MCF 10A (cell line): ENCODE results near the gene C20orf202. TPM values are rescaled to one million over a fixed set of nuclear protein-coding genes. Genes with fewer than 3 reads are reported as not detected.

Experiments
- BruUV-seq: library from RNA; stranded (reverse); fragments of 400-500 nt; replicated peaks from 2 replicates; lab custom pipeline; 2021; lab: Mats Ljungman, UMichigan
- CTCF ChIA-PET: fragments of 300-600 bp; sonication (Branson Sonifier 250); formaldehyde crosslinking; extraction: SDS; loops from one replicate; lab custom pipeline; 2021; ENCODE audit warnings: antibody characterized with exemption, inconsistent platforms; lab: Yijun Ruan, JAX
- POLR2A ChIA-PET: fragments of 300-600, 350-650 bp; sonication (Branson Sonifier 250); formaldehyde crosslinking; extraction: SDS; loops from one replicate; lab custom pipeline; 2020; ENCODE audit warnings: antibody characterized with exemption, inconsistent platforms; lab: Yijun Ruan, JAX
- DNase-seq: peaks from one replicate; pipeline ENCODE4 v3.0.0-alpha.2; 2018; ENCODE audit not compliant: unreplicated experiment
- H3K27ac Mint-ChIP-seq: one replicate; pipeline ENCODE4 v1.8.0; 2022; ENCODE audit warnings: mild to moderate bottlenecking, low read depth, mixed read lengths; ENCODE audit not compliant: unreplicated experiment
- H3K27me3 Mint-ChIP-seq: one replicate; pipeline ENCODE4 v1.8.0; 2022; ENCODE audit warnings: mixed read lengths; ENCODE audit not compliant: insufficient read depth, unreplicated experiment
- H3K36me3 Mint-ChIP-seq: one replicate; pipeline ENCODE4 v1.8.0; 2022; ENCODE audit warnings: mild to moderate bottlenecking, moderate library complexity, mixed read lengths; ENCODE audit not compliant: insufficient read depth, unreplicated experiment
- H3K4me1 Mint-ChIP-seq: one replicate; pipeline ENCODE4 v1.8.0; 2022; ENCODE audit warnings: mixed read lengths; ENCODE audit not compliant: insufficient read depth, unreplicated experiment
- H3K4me3 Mint-ChIP-seq: one replicate; pipeline ENCODE4 v1.8.0; 2022; ENCODE audit warnings: mild to moderate bottlenecking, moderate library complexity, mixed read lengths; ENCODE audit not compliant: unreplicated experiment
- H3K9me3 Mint-ChIP-seq: one replicate; pipeline ENCODE4 v1.8.0; 2022; ENCODE audit warnings: mixed read lengths; ENCODE audit not compliant: unreplicated experiment
- intact Hi-C: fragments of 100-400 bp; cut with micrococcal nuclease; formaldehyde crosslinking; loops from 2 replicates; pipeline ENCODE4 v1.14.1; 2022
- total RNA-seq: library from RNA; stranded (reverse); gene quantifications from 2 replicates; pipeline ENCODE4 v1.2.3, GENCODE V29; 2022
- TF ChIP-seq, protein P1 (sequence below): fragments of 200-600 bp; IDR thresholded peaks from one replicate; pipeline ENCODE4 v1.8.0; 2022; ENCODE audit warnings: antibody characterized with exemption, mild to moderate bottlenecking; ENCODE audit not compliant: unreplicated experiment

The C20orf202 gene
- total RNA-seq, 1 experiment from 2014 or later = not detected

DNA sequence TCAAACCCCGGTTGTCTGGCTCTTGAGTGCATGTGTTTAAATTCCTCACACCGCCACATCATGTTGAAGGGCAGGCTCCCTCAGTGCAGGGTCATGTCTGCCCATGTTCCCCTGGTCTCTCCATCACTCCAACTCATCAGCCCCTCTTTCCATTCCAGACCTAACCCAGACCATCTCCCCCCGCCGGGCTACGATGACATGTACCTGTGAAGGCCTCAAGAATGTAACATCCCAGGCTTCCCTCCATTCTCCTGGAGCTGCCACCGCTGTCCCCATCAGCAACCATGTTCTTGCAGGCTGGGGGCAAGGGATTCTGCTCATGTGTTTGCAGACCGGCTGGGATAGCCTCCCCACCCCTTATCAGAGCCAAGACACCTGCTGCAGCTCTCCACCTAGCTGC is 38.4 kb upstream of the C20orf202 start:
- TF ChIP-seq, protein P1, sequence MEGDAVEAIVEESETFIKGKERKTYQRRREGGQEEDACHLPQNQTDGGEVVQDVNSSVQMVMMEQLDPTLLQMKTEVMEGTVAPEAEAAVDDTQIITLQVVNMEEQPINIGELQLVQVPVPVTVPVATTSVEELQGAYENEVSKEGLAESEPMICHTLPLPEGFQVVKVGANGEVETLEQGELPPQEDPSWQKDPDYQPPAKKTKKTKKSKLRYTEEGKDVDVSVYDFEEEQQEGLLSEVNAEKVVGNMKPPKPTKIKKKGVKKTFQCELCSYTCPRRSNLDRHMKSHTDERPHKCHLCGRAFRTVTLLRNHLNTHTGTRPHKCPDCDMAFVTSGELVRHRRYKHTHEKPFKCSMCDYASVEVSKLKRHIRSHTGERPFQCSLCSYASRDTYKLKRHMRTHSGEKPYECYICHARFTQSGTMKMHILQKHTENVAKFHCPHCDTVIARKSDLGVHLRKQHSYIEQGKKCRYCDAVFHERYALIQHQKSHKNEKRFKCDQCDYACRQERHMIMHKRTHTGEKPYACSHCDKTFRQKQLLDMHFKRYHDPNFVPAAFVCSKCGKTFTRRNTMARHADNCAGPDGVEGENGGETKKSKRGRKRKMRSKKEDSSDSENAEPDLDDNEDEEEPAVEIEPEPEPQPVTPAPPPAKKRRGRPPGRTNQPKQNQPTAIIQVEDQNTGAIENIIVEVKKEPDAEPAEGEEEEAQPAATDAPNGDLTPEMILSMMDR = no peak
- Mint-ChIP-seq H3K4me1 (no peaks in the 10 kb centered on the region), H3K27me3 (no peaks in the 10 kb centered on the region), H3K4me3 (no peak overlapping the region), H3K36me3 (peaks cover 79% of the 10 kb centered on the region), H3K9me3 (no peaks in the 10 kb centered on the region), H3K27ac (no peak overlapping the region)
- ChIA-PET CTCF (interaction anchor here (1.0 to 1.6 kb wide), 2 partner anchors 48 to 65 kb away, joined by 3 to 7 read pairs; no protein-coding TSS in a partner anchor), POLR2A (interaction anchor here (0.6 to 1.5 kb wide), 3 partner anchors 11 to 18 kb away, joined by 3 to 4 read pairs (median 3); no protein-coding TSS in a partner anchor)
- DNase-seq = no peak
- BruUV-seq = TSS peak; percentile 74
- intact Hi-C loops = no loop called here

DNA sequence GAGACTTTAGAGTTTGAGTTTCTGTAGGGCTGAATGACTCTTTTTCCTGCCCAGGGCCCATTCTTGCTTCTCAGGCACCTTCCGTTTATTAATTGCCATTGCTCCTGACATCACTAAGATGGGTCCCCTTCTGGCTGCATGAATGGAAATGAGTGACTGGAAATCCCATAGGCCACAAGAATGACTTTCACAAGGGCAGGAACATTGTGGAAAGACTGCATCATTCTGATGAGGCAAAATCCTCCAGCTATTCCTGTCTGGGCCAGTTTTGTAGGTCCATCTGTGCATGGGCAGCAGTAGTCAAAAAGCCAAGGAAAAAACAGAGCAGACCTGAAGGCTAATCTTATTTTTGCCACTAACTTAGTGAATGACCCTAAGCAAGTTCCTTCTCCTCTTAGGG is 37.7 kb upstream of the C20orf202 start:
- ChIA-PET POLR2A (interaction anchor here (1.1 to 1.5 kb wide), 2 partner anchors 15 to 19 kb away, joined by 3 to 4 read pairs; no protein-coding TSS in a partner anchor), CTCF (interaction anchor here (1.6 kb wide), 1 partner anchor 47 kb away, joined by 7 read pairs; no protein-coding TSS in a partner anchor)
- Mint-ChIP-seq H3K4me1 (no peaks in the 10 kb centered on the region), H3K27ac (no peak overlapping the region), H3K4me3 (no peak overlapping the region), H3K9me3 (no peaks in the 10 kb centered on the region), H3K27me3 (no peaks in the 10 kb centered on the region), H3K36me3 (peaks cover 79% of the 10 kb centered on the region)
- BruUV-seq = no TSS peak
- intact Hi-C loops = no loop called here
- TF ChIP-seq, protein P1 = no peak
- no peak for DNase-seq

DNA sequence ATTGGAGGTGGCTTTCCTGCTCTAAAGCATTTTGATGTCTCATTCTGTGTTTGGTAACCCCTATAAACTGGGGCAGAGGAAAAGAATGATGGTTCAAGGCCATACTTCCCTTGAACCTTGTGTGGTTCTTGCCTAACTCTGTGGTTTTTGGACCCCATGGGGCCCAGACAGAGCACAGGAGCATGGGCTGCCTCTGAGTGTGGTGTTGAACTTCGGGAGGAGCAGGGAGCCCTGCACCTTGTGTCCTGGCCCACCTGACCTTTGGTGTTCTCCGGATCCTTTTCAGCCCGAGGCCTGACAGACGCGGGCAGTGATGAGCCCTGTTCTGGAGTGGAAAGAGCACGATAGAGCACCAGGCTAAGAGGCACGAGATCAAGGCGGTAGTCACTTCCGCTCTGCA is 37.3 kb upstream of the C20orf202 start:
- ChIA-PET CTCF (interaction anchor here (0.6 kb wide), 1 partner anchor 49 kb away, joined by 3 read pairs; no protein-coding TSS in a partner anchor), POLR2A (no interaction called here)
- Mint-ChIP-seq H3K27me3 (no peaks in the 10 kb centered on the region), H3K9me3 (no peaks in the 10 kb centered on the region), H3K4me1 (no peaks in the 10 kb centered on the region), H3K36me3 (peaks cover 78% of the 10 kb centered on the region), H3K27ac (no peak overlapping the region), H3K4me3 (no peak overlapping the region)
- intact Hi-C loops = no loop called here
- TF ChIP-seq, protein P1 = no peak
- no TSS peak for BruUV-seq
- no peak for DNase-seq

DNA sequence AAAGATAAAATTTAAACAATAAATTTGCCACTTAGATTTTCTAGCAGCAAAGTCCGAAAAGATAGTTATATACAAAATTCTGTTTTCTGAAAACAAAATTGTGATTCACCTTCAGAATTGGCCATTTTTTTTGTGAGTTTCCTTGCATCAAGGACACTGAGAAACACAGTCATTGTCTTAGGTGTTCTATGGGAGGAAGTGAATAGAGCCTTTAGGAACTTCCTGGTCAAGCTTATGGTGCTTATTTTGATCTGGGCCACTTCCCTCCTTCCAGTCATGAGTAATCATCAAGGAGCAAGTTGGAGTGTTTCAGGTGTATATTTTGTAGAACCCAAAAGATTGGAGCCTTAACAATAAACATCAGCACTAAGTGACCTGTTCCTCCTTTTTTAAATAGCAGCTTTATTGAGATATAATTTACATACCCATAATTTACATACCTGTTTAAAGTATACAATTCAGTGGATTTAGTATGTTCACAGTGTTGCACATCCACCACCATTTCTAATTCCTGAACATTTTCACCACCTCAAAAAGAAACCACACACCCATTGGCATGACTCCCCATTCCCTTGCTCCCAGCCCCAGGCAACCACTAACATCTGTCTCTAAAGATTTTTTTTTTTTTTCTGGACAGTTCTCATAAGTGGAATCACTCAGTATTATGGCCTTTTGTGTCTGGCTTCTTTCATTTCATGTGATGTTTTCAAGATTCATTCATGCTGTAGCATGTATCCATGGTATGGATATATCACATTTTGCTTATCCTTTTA is 36.1 kb upstream of the C20orf202 start:
- H3K36me3 Mint-ChIP-seq = peaks cover 79% of the 10 kb centered on the region
- H3K4me3 Mint-ChIP-seq = no peak overlapping the region
- POLR2A ChIA-PET = no interaction called here
- TF ChIP-seq, protein P1 = no peak
- H3K27ac Mint-ChIP-seq = no peak overlapping the region
- no peaks in the 10 kb centered on the region for H3K9me3 Mint-ChIP-seq
- intact Hi-C loops = no loop called here
- no peaks in the 10 kb centered on the region for H3K27me3 Mint-ChIP-seq
- H3K4me1 Mint-ChIP-seq = no peaks in the 10 kb centered on the region
- no peak for DNase-seq
- BruUV-seq = TSS peak; percentile 17
- CTCF ChIA-PET = no interaction called here
